ENCODE results near the gene NEFH. TPM values are rescaled to one million over a fixed set of nuclear protein-coding genes. Genes with fewer than 3 reads are reported as not detected.
A peak's percentile ranks its signal among the peaks of the same experiment; 100 is the strongest.

NEFH gene
- total RNA-seq, 1 experiment from 2014 or later = 5.7 TPM

- Histone ChIP-seq H3K9me3 (ENCODE audit: control insufficient read depth, low read depth, low read length) (no peaks in the 10 kb centered on the region), H2AK5ac (ENCODE audit: insufficient read length, low read length) (no peak overlapping the region), H3K4me2 (ENCODE audit: insufficient read depth, insufficient read length, low read length) (no peak overlapping the region), H2BK120ac (ENCODE audit: low read depth, low read length, poor library complexity, severe bottlenecking) (no peak overlapping the region), H4K8ac (replicated peaks; ENCODE audit: insufficient read length, low read depth, low read length) (no peak overlapping the region), H3K23ac (ENCODE audit: insufficient read length, low read depth, low read length) (no peak overlapping the region), H3K23me2 (ENCODE audit: insufficient read length, low read depth, low read length, poor library complexity, severe bottlenecking) (no peaks in the 10 kb centered on the region), H4K20me1 (ENCODE audit: control insufficient read depth, insufficient read depth, insufficient read length) (no peaks in the 10 kb centered on the region), H2BK12ac (ENCODE audit: insufficient read length, low read depth, low read length) (no peak overlapping the region), H3T11ph (ENCODE audit: low read length) (no peak overlapping the region), H2BK20ac (ENCODE audit: low read depth, low read length, poor library complexity, severe bottlenecking) (no peak overlapping the region), H2BK15ac (ENCODE audit: low read depth, low read length) (no peak overlapping the region), H3K79me1 (ENCODE audit: insufficient read depth, low read depth, low read length, poor library complexity, severe bottlenecking) (no peaks in the 10 kb centered on the region), H3K56ac (ENCODE audit: insufficient read length, low read depth, low read length) (no peak overlapping the region), H3K4ac (ENCODE audit: low read depth, low read length) (no peak overlapping the region), H3K18ac (ENCODE audit: insufficient read length, low read depth, low read length) (no peak overlapping the region), H3K9ac (ENCODE audit: extremely low read depth, insufficient read length, low read length) (no peak overlapping the region), H3K4me1 (ENCODE audit: insufficient read depth, low read length) (no peaks in the 10 kb centered on the region), H2AFZ (ENCODE audit: low read length) (no peak overlapping the region), H3K27ac (ENCODE audit: insufficient read length, low read depth, low read length) (no peak overlapping the region), H3K14ac (ENCODE audit: insufficient read depth, low read length) (no peak overlapping the region), H3K79me2 (ENCODE audit: insufficient read depth, low read length) (no peaks in the 10 kb centered on the region), H3K27me3 (ENCODE audit: insufficient read depth, low read length) (no peaks in the 10 kb centered on the region), H2BK5ac (ENCODE audit: insufficient read length, low read length) (no peak overlapping the region), H4K5ac (ENCODE audit: insufficient read length, low read depth, low read length) (no peak overlapping the region), H4K91ac (ENCODE audit: insufficient read length, low read depth, low read length) (no peak overlapping the region)
- H3K27me3 Mint-ChIP-seq (ENCODE audit: low read depth) = no peaks in the 10 kb centered on the region
- H3K4me1 Mint-ChIP-seq = no peaks in the 10 kb centered on the region
- H3K4me3 Mint-ChIP-seq = no peak overlapping the region
- TF ChIP-seq, protein P1, sequence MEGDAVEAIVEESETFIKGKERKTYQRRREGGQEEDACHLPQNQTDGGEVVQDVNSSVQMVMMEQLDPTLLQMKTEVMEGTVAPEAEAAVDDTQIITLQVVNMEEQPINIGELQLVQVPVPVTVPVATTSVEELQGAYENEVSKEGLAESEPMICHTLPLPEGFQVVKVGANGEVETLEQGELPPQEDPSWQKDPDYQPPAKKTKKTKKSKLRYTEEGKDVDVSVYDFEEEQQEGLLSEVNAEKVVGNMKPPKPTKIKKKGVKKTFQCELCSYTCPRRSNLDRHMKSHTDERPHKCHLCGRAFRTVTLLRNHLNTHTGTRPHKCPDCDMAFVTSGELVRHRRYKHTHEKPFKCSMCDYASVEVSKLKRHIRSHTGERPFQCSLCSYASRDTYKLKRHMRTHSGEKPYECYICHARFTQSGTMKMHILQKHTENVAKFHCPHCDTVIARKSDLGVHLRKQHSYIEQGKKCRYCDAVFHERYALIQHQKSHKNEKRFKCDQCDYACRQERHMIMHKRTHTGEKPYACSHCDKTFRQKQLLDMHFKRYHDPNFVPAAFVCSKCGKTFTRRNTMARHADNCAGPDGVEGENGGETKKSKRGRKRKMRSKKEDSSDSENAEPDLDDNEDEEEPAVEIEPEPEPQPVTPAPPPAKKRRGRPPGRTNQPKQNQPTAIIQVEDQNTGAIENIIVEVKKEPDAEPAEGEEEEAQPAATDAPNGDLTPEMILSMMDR (conservative IDR thresholded peaks at IDR 0.05) = no peak
- WGBS (ENCODE audit: extremely low coverage, insufficient read length, low lambda C conversion rate) = no CpG with 5 or more reads among the region's 4 CpGs
- peaks cover 38 to 87% (median 85%) of the 10 kb centered on the region in 3 experiments; a peak in 6 of 7 replicates for H3K36me3 Mint-ChIP-seq (ENCODE audit: insufficient read depth in 1 of 3, low read depth in 3 of 3)
- DNase-seq = no peak
- H3K27ac Mint-ChIP-seq = peak overlapping the region in 1 of 3 experiments; percentile 80; a peak in 2 of 7 replicates
- no peaks in the 10 kb centered on the region for H3K9me3 Mint-ChIP-seq
Observed at GRCh38 chr22:29520851-29521250, 40.8 kb downstream of the NEFH start.
